GM18867 (cell line): Measurements from ENCODE around the gene C12orf76.

Experiments
- ATAC-seq: cut with Tn5 transposase; IDR thresholded peaks from one replicate; pipeline ENCODE4 v1.9.1; 2021; ENCODE audit warnings: mild to moderate bottlenecking, moderate library complexity; ENCODE audit not compliant: unreplicated experiment

C12orf76 gene

DNA sequence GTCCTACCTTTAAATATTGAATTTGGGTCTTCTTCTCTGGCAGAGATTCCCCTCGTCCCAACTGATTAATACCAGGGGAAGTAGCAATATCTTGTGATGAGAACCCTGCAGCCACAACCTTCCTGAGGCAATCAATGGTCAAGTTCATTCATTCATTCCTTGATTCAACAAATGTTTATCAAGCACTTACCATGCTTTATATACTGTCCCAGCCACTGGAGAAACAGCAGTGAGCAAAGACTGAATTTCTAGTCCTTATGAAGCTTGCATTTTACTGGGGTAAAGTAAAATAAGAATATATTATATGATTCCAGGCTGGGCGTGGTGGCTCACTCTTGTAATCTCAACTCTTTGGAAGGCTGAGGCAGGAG is 51.9 kb downstream of the C12orf76 start:
- ATAC-seq, result no peak

GRCh38 chr12:109995686-109996482 is 52.4 kb downstream of the C12orf76 start, which contains the start of gene GIT2:
TSS of gene GIT2 (minus strand) at chr12:109996368. CDS start at chr12:109996224, 144 bp downstream.
- peak; percentile 57 for ATAC-seq

DNA sequence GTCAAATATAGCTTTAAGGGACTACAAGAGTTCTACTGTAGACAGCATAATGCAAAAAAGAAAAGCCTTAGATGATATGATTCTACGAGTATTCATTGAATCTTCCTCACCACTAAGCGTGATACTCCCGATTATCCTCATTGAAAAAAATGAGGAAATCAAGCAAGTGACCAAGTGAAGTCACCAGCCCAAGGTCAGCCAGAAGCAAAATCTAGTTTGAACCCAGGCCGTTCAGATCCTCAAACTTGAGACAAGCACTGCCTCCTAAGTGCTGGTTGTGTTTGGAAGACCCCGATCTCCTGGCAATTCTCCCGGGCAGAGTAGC is 53.0 kb downstream of the C12orf76 start:
- ATAC-seq, result no peak

DNA sequence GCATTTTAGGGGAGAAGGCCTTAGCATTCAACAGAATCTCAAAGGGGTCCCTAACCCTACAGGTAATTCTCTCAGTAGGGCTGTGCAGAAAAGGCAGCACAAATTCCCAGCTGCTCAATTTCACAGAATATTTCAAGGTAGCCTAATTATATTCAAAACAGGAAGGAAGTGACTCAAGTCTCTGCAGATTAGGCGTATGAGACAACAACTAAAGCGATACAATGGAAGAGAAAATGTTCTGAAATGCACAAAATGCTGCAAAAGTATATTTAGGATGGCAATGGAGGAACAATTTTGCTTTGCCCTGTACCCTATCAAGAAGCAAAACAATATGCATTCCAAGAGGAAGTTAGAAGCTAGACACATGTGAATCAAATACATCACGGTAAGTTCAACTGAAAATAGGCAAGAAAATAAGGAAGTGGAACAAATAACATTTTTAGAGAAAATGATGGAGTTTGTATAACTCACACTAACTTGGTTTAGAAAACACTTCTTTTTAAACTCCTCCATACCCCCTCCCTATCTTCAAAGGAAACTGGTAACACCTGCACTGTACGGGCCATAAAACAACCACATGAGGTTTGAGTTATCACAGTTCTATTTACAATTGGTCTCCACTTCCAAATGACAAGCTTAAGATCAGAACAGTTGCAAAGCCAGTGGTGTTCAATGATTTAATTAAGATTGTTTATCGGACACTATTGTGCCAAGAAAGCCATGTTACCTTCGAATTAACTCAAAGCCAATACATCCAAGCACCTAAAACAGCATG is 53.7 kb downstream of the C12orf76 start:
- no peak for ATAC-seq

DNA sequence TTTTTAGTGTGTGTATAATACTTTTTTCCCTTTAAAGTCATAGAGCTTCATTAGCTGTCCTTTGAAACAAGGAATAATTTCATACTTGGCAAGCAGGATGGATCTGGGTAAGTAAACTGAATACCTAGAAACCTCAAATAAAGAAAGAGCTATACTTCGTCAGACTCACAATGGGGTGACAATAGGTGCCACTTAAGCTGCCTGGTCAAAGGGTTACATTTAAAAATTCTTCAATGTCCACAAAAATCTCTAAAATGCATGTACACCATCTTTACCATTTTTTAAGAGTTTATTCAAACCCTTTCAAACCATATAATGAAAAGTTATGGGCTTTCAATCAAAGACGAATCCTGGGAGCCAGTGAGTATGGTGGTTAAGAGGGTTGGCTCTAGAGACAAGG is 55.2 kb downstream of the C12orf76 start:
- no peak for ATAC-seq

DNA sequence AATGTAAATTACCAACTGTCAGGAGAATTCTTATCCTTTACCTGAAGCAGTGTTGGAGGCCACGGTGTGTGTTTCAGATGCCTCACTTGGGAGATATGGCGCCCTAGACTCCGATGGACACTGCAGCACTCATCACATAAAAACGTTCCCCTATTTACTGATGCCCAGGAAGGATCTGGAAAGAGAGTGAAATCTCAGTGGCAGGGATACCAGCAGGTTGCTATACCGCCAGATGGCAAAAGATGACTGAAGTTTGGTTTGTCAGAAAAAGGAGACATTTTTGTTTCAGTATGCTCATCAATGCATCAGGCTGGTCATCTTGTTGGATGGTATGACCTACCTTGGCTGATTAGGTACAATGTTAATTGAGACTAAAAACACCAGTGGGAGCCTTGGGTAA is 56.7 kb downstream of the C12orf76 start:
- ATAC-seq, result no peak
